ENCODE results near the gene FBXW7. TPM values are rescaled to one million over a fixed set of nuclear protein-coding genes. Genes with fewer than 3 reads are reported as not detected.

Gene FBXW7
- polyA plus RNA-seq, 1 donor from 2014 or later, result 55.7 TPM

DNA sequence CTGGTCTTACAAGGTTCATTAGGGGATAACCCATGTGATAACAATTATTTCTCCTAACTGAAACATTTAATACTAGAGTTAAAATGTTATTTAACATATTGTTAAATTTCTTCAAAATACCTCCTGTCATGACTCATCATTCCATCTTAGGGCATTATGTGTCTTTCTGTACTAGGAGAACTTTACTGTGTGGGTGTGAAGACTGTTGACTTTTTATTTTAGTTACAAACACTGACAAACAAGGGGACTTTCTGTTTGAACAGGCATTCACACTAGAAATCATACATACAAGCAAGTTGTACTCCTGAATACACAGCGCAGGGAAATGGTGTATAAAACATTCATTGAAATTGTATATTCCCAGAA lies 175.9 kb downstream of the FBXW7 start:
- Histone ChIP-seq H2AFZ (ENCODE audit: low read depth, low read length) (no peak overlapping the region), H4K20me1 (ENCODE audit: insufficient read depth) (no peaks in the 10 kb centered on the region), H3F3A (ENCODE audit: insufficient read depth, low read length, poor library complexity, severe bottlenecking) (no peaks in the 10 kb centered on the region), H3K79me2 (replicated peaks; ENCODE audit: insufficient read depth, low read length) (no peaks in the 10 kb centered on the region), H3K9ac (ENCODE audit: low read length) (no peak overlapping the region), H3K9me3 (ENCODE audit: low read length) (no peaks in the 10 kb centered on the region), H3K36me3 (ENCODE audit: insufficient read depth, low read length) (no peaks in the 10 kb centered on the region), H3K4me3 (ENCODE audit: low read length) (no peak overlapping the region), H3K9me2 (ENCODE audit: insufficient read depth, low read length) (no peaks in the 10 kb centered on the region), H3K27me3 (ENCODE audit: insufficient read depth, low read depth, low read length) (no peaks in the 10 kb centered on the region), H3K27ac (ENCODE audit: low read length) (no peak overlapping the region), H3K4me2 (ENCODE audit: low read length) (no peak overlapping the region)
- no peak for TF ChIP-seq POLR2AphosphoS5 (IDR thresholded peaks at IDR 0.05)
- no peak for TF ChIP-seq EP300 (conservative IDR thresholded peaks at IDR 0.05; ENCODE audit: poor library complexity, severe bottlenecking)
- no peak for TF ChIP-seq RAD21 (conservative IDR thresholded peaks at IDR 0.05)
- no peak for TF ChIP-seq SMC3 (conservative IDR thresholded peaks at IDR 0.05; ENCODE audit: poor library complexity)
- no peak for TF ChIP-seq CTCF (IDR thresholded peaks at IDR 0.05; ENCODE audit: poor library complexity, severe bottlenecking)
- TF ChIP-seq MXI1 (conservative IDR thresholded peaks at IDR 0.05; ENCODE audit: poor library complexity, severe bottlenecking), result no peak
- TF ChIP-seq EZH2 (IDR thresholded peaks at IDR 0.05; ENCODE audit: borderline replicate concordance, insufficient read depth, low read length, poor library complexity, severe bottlenecking), result no peak
- TF ChIP-seq, protein P1, sequence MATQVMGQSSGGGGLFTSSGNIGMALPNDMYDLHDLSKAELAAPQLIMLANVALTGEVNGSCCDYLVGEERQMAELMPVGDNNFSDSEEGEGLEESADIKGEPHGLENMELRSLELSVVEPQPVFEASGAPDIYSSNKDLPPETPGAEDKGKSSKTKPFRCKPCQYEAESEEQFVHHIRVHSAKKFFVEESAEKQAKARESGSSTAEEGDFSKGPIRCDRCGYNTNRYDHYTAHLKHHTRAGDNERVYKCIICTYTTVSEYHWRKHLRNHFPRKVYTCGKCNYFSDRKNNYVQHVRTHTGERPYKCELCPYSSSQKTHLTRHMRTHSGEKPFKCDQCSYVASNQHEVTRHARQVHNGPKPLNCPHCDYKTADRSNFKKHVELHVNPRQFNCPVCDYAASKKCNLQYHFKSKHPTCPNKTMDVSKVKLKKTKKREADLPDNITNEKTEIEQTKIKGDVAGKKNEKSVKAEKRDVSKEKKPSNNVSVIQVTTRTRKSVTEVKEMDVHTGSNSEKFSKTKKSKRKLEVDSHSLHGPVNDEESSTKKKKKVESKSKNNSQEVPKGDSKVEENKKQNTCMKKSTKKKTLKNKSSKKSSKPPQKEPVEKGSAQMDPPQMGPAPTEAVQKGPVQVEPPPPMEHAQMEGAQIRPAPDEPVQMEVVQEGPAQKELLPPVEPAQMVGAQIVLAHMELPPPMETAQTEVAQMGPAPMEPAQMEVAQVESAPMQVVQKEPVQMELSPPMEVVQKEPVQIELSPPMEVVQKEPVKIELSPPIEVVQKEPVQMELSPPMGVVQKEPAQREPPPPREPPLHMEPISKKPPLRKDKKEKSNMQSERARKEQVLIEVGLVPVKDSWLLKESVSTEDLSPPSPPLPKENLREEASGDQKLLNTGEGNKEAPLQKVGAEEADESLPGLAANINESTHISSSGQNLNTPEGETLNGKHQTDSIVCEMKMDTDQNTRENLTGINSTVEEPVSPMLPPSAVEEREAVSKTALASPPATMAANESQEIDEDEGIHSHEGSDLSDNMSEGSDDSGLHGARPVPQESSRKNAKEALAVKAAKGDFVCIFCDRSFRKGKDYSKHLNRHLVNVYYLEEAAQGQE (IDR thresholded peaks at IDR 0.05; ENCODE audit: borderline replicate concordance), result no peak
- TF ChIP-seq TAF1 (IDR thresholded peaks at IDR 0.05; ENCODE audit: low read depth), result no peak

DNA sequence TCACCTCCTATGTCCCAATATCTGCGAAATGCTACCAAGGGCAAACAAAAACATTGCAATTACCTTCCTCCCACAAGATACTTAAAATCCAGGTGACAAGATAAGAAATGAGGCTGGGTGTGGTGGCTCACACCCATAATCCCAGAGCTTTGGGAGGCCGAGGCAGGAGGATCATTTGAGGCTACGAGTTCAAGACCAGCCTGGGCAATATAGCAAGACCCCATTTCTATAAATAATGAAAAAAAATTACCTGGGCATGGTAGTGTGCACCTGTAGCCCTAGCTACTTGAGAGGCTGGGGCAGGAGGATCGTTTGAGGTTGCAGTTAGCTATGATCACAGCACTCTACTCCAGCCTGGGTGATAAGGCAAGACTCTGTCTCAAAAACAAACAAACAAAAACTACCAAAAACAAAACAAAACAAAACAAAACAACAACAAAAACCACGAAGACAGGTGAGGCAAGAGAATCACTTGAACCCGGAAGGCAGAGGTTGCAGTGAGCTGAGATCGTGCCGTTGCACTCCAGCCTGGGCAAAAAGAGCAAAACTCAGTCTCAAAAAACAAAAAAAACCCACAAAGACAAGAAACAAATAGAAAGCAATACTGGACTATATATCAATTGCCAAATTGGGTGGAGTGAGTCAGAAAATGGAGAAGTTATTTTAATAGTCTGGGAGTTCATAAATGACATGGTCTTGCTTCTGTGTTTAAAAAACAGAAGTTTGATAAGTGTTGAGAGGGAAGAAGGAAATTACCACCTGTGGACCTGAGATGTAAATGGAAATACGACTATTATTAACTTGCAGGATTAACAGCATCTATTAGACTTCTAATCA lies 176.5 kb downstream of the FBXW7 start:
- Histone ChIP-seq H3F3A (ENCODE audit: insufficient read depth, low read length, poor library complexity, severe bottlenecking) (no peaks in the 10 kb centered on the region), H3K27me3 (ENCODE audit: insufficient read depth, low read depth, low read length) (no peaks in the 10 kb centered on the region), H3K4me3 (ENCODE audit: low read length) (no peak overlapping the region), H2AFZ (ENCODE audit: low read depth, low read length) (no peak overlapping the region), H4K20me1 (ENCODE audit: insufficient read depth) (no peaks in the 10 kb centered on the region), H3K4me2 (ENCODE audit: low read length) (no peak overlapping the region), H3K36me3 (ENCODE audit: insufficient read depth, low read length) (no peaks in the 10 kb centered on the region), H3K9me3 (ENCODE audit: low read length) (no peaks in the 10 kb centered on the region), H3K9ac (ENCODE audit: low read length) (no peak overlapping the region), H3K27ac (ENCODE audit: low read length) (no peak overlapping the region), H3K9me2 (ENCODE audit: insufficient read depth, low read length) (no peaks in the 10 kb centered on the region), H3K79me2 (replicated peaks; ENCODE audit: insufficient read depth, low read length) (no peaks in the 10 kb centered on the region)
- TF ChIP-seq, protein P1 (IDR thresholded peaks at IDR 0.05; ENCODE audit: borderline replicate concordance), result no peak
- TF ChIP-seq POLR2AphosphoS5 (IDR thresholded peaks at IDR 0.05), result no peak
- no peak for TF ChIP-seq EZH2 (IDR thresholded peaks at IDR 0.05; ENCODE audit: borderline replicate concordance, insufficient read depth, low read length, poor library complexity, severe bottlenecking)
- TF ChIP-seq EP300 (conservative IDR thresholded peaks at IDR 0.05; ENCODE audit: poor library complexity, severe bottlenecking), result no peak
- no peak for TF ChIP-seq TAF1 (IDR thresholded peaks at IDR 0.05; ENCODE audit: low read depth)
- no peak for TF ChIP-seq CTCF (IDR thresholded peaks at IDR 0.05; ENCODE audit: poor library complexity, severe bottlenecking)
- TF ChIP-seq MXI1 (conservative IDR thresholded peaks at IDR 0.05; ENCODE audit: poor library complexity, severe bottlenecking), result no peak
- no peak for TF ChIP-seq RAD21 (conservative IDR thresholded peaks at IDR 0.05)
- no peak for TF ChIP-seq SMC3 (conservative IDR thresholded peaks at IDR 0.05; ENCODE audit: poor library complexity)

All from neural cell (in vitro differentiated cells).